DMS 273 (cell line): ENCODE results near the gene RERE.
"Not testable (repeated sequence)": the region's sequence is repeated elsewhere in the genome, so short reads cannot be mapped to it uniquely, and the experiment has no call there.

Experiments used
- DNase-seq: peaks from one replicate; lab custom pipeline; 2025; ENCODE audit not compliant: unreplicated experiment; lab: John Stamatoyannopoulos, UW

The RERE gene

GRCh38 chr1:8619917-8620502 lies 197.4 kb downstream of the RERE start:
- DNase-seq, result not testable (repeated sequence)

- not testable (repeated sequence) for DNase-seq
These were observed 198.0 kb downstream of the RERE start for GRCh38 chr1:8619419-8619818.

GRCh38 chr1:8616791-8617190 lies 200.6 kb downstream of the RERE start:
- peak; percentile 16 for DNase-seq

- DNase-seq, result peak; percentile 11
These were observed 205.6 kb downstream of the RERE start for GRCh38 chr1:8611634-8612515.

GRCh38 chr1:8607906-8608305 lies 209.5 kb downstream of the RERE start:
- DNase-seq, result no peak

GRCh38 chr1:8604041-8604945 lies 213.1 kb downstream of the RERE start:
- no peak for DNase-seq

GRCh38 chr1:8603220-8603616 lies 214.2 kb downstream of the RERE start:
- DNase-seq, result no peak

- DNase-seq, result no peak
These were observed 214.8 kb downstream of the RERE start for GRCh38 chr1:8602471-8603219.

GRCh38 chr1:8600336-8600735 lies 217.1 kb downstream of the RERE start:
- no peak for DNase-seq

GRCh38 chr1:8599646-8600212 lies 217.7 kb downstream of the RERE start:
- DNase-seq, result no peak

- no peak for DNase-seq
These were observed 218.7 kb downstream of the RERE start for GRCh38 chr1:8598783-8599182.

GRCh38 chr1:8598060-8598724 lies 219.2 kb downstream of the RERE start:
- peak; percentile 33 for DNase-seq

- DNase-seq, result no peak
These were observed 220.0 kb downstream of the RERE start for GRCh38 chr1:8597455-8597854.

- no peak for DNase-seq
These were observed 221.5 kb downstream of the RERE start for GRCh38 chr1:8595941-8596340.

GRCh38 chr1:8595332-8595731 lies 222.1 kb downstream of the RERE start:
- DNase-seq, result no peak

- DNase-seq, result not testable (repeated sequence)
These were observed 224.1 kb downstream of the RERE start for GRCh38 chr1:8593292-8593691.

- DNase-seq, result no peak
These were observed 225.9 kb downstream of the RERE start for GRCh38 chr1:8591569-8591968.

GRCh38 chr1:8590721-8591351 lies 226.6 kb downstream of the RERE start:
- no peak for DNase-seq

GRCh38 chr1:8589571-8589970 lies 227.9 kb downstream of the RERE start:
- no peak for DNase-seq
